GM21786 (cell line): ENCODE data around the gene OVCA2.

Experiments
- ATAC-seq: cut with Tn5 transposase; IDR thresholded peaks from one replicate; pipeline ENCODE4 v1.9.1; 2021; ENCODE audit not compliant: unreplicated experiment

The OVCA2 gene

GRCh38 chr17:2041561-2042389, at the start of gene OVCA2:
Gene OVCA2 (plus strand): TSS chr17:2042022. CDS start chr17:2042048, 26 bp downstream.
- peak; percentile 89 for ATAC-seq

GRCh38 chr17:1992541-1992940, 49.3 kb upstream of the OVCA2 start:
- ATAC-seq = no peak

DNA sequence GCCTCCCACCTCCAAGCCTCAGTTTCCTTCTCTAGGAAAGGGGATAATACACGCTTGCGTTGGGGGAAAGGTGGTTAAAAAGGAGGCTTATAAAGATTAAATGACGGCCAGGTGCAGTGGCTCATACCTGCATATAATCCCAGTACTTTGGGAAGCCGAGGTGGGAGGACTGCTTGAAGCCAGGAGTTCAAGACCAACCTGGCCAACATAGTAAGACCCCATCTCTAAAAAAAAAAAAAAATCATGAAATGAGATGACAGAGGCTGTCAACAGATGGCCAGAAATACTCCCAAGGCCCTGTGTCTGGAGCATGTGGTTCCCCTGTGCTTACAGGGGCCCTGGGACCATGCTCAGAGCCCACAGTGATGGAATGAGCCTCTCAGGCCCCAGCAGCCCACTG, 47.1 kb upstream of the OVCA2 start:
- ATAC-seq = no peak

DNA sequence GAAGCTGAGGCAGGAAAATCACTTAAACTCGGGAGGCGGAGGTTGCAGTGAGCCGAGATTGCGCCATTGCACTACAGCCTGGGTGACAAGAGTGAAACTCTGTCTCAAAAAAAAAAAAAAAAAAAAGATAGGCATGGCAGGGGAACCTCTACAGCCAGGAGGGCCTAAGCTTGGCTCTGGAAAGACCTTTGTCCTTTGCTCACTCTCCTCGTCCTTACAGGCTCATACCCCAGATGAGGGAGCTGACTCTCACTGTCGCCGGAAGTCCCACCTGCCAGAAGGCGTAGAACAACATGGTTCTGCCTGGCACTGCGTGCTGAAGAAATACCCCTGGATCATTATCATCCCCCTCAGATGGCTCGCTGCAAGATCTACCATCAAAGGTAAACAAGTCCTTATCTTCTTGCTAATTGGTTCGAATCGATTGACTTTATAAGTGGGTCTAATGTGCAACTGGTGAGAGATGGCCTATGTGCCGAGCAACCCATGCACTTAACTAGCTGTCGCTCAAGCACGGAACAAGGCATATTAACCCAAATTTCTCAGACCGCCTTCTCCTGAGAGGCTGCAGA, 46.4 kb upstream of the OVCA2 start:
- ATAC-seq = no peak

DNA sequence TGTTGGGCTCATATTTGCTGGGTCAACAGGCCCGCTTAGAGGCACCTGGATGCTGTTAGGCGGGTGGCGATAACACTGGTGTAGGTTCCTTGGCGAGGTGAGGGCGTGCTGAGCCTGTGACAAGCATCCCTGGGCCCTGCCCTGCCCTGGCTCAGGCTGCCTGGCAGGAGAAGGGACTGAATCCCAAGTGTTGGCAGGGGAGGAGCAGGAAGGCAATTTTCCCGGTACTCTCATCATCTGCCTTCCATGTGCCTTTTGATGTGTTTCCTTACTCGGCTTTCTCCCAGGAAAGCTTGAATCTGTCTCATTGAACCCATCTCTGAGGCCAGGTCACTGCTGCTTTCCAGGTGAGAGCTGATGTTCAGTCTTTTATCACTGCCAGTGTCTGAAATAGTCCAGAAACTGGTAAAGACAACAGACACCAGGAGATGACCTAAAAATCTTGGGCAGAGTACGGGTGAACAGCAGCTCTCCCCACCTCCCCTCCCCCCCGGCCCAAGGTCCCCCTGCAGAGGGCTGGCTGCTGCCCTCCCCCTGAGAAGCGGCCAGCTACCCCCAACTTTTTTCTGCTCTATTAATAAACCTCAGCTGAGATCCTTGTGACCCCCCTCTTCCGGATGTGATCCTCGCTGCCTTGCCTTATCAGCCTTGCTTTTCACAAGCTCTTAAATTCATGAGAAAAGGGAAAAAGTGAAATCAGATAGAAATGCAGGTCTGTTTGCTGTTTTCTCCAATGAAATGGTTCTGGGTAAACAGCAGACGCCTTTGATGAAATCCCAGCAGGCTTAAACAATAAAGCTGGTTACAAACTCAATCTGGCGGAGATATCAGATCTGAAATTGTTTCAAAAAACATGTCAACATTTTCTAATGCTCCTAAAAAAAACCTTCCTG, 45.7 kb upstream of the OVCA2 start:
- ATAC-seq = no peak

DNA sequence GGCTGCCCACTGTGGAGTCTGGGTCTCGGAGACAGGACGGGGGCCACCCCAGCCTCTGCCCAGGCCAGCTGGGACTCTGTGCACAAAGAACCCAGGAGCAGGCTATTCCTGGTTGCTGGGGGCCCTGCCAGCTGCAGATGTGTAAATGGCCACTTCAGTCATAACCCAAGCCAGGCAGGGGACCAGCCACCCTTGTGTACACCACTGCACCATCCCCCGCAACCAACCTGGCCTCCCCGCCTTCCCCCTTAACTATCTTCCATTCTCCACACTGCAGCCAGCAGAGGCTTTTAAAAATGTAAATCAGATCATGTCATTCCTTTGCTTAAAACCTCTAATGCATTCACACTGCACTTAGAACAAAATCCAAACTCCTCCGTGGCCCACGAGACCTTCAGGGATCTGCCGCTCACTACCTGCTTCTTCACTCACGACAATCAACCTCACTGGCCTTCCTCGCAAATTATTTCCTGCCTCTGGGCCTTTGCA, 45.0 kb upstream of the OVCA2 start:
- ATAC-seq = no peak

- no peak for ATAC-seq
Observed at GRCh38 chr17:1997289-1997926, 44.4 kb upstream of the OVCA2 start.

GRCh38 chr17:1997927-1998742, 43.7 kb upstream of the OVCA2 start:
- no peak for ATAC-seq

GRCh38 chr17:1999557-2000251, 42.1 kb upstream of the OVCA2 start:
- ATAC-seq = no peak

DNA sequence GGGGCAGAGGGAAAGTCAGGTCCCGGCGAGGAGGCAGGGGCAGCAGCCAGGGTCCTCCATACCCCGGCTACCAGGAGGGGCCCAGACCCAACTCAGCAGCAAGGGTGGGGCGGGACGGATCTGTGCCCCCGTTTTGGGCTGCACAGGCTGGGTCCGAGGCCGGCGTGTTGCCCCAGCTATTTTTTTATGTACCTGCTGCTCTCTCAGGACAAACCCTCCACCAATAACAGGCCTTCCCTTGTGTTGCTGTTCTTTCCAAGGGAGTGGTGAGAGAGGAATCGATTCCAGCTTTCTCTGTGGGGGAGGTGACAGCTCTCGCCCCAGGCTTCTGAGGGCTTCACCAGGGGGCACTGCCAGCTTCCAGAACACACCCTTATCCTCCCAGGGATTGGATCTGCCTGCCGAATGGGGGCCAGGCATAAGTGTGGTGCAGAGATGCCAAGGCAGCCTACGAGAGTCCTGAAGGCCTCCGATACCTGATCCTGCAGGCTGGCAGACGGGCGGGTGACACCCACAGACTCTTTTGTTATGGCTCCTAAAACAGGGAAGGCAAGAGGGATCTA, 39.0 kb upstream of the OVCA2 start:
- ATAC-seq = no peak

GRCh38 chr17:2003525-2003924, 38.3 kb upstream of the OVCA2 start:
- no peak for ATAC-seq

- no peak for ATAC-seq
Observed at GRCh38 chr17:2004435-2004952, 37.3 kb upstream of the OVCA2 start.

DNA sequence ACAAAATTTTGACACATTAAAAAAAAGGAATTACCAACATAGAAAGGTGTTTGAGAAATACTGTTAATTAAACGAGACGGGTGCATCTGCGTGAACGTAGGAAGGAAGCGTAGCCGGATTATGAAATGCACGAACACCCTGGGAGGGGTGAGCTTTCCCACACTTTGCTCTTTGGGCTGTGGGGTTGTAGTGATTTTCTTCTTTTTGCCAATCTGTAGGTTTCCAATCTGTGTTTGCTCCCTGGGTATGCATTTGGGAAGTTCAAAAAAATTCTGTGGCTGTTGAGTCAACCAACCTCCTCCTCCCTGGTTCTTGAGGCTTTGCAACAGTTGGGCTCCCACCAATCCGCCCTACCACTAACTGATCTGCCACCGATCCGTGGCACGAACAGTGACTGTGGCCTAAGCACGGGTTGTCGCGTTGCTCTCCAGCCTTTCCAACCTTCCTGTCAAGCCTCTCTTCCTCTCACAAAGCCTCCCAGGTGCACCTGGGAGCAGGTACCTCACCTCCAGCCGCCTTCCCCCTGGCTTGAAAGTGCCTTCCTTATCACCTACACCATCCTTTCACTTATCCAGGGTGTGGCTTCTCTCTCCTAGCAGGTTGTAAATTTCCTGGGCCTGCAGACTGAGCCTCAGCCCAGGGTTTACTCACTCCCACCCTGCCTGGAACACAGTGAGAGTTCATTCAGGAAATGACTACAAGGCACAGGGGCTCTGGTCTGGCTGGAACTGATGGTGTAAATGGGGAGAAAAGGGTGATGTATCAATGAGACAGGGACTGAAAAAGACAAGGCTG, 33.3 kb upstream of the OVCA2 start:
- no peak for ATAC-seq

- no peak for ATAC-seq
Observed at GRCh38 chr17:2009737-2010136, 32.1 kb upstream of the OVCA2 start.

- no peak for ATAC-seq
Observed at GRCh38 chr17:2011411-2012371, 30.1 kb upstream of the OVCA2 start.

DNA sequence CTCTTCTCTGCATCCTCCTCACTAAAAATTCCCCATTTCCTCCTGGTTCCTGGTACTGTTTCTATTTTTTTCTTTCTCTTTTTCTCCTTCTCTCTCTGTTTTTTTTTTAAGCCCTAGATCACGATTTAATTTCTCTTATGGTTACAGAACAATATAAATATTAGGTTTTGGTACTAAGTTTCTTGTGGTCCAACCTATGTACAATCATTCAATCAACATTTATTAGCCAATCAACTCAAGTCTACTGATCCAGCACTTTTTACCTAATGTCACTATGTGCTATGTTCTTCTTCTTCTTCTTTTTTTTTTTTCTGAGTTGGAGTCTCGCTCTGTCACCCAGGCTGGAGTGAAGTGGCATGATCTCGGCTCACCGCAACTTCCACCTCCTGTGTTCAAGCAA, 29.3 kb upstream of the OVCA2 start:
- no peak for ATAC-seq
